Measurements from ENCODE around the gene ERC2. TPM values are rescaled to one million over a fixed set of nuclear protein-coding genes. Genes with fewer than 3 reads are reported as not detected.

ERC2 gene
- total RNA-seq, 3 donors from 2014 or later = 0.64 to 7.3 (median 1.3) TPM

DNA sequence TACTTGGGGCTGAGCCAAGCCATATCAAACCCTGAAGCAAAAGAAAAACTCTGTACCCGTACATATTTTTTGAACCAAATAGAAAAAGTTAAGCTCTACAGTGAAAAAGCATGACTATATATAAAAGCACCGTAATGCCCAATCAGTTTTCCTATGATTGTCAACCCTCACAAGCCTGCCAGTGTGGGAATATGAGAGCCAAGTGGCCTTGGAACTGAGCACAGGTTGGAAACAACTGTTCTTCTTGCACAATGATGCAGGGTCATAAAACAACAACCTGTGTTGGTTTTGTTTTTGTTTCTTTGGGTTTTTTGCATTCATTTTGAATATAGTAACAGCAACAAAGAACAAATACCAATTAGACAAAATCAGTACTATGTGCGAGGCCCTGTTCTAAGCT, 3.5 kb upstream of the ERC2 start:
- TF ChIP-seq POLR2AphosphoS5 (IDR thresholded peaks at IDR 0.05) = no peak
- TF ChIP-seq, protein P1, sequence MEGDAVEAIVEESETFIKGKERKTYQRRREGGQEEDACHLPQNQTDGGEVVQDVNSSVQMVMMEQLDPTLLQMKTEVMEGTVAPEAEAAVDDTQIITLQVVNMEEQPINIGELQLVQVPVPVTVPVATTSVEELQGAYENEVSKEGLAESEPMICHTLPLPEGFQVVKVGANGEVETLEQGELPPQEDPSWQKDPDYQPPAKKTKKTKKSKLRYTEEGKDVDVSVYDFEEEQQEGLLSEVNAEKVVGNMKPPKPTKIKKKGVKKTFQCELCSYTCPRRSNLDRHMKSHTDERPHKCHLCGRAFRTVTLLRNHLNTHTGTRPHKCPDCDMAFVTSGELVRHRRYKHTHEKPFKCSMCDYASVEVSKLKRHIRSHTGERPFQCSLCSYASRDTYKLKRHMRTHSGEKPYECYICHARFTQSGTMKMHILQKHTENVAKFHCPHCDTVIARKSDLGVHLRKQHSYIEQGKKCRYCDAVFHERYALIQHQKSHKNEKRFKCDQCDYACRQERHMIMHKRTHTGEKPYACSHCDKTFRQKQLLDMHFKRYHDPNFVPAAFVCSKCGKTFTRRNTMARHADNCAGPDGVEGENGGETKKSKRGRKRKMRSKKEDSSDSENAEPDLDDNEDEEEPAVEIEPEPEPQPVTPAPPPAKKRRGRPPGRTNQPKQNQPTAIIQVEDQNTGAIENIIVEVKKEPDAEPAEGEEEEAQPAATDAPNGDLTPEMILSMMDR (IDR thresholded peaks at IDR 0.05) = no peak
- no peak for TF ChIP-seq POLR2A (IDR thresholded peaks at IDR 0.05)
- intact Hi-C loops (cut with DNase I; ENCODE audit: low total_unique reads) = no loop called here
- H3K4me3 ChIP-seq = no peak overlapping the region
- H3K27ac ChIP-seq = no peak overlapping the region
- no peak for DNase-seq (ENCODE audit: low spot score in 2 of 2)
- no peaks in the 10 kb centered on the region for H3K9me3 ChIP-seq
- H3K4me1 ChIP-seq = no peaks in the 10 kb centered on the region
- H3K36me3 ChIP-seq = no peaks in the 10 kb centered on the region
- H3K27me3 ChIP-seq = peaks cover 0 to 7% of the 10 kb centered on the region in 2 donors

DNA sequence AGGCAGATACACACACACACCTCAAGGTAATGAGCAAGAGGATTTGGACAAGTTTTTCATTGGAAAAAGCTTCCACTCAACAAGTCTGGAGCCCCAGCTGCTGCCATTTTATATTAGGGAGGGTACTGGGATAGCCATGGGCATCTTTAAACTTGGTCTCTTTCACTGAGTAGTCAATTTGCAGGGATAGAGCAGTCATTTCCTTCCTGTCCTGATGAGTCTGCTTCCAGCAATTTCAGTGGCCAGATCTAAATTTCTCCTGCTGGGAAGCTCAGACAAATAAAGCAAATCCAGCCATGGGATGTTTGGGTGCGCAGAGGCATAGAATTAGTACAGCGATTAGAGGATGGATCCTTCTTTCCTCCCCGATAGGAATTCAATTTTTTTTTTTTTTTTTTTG, 874 bp upstream of the ERC2 start:
- DNase-seq (ENCODE audit: low spot score in 2 of 2) = no peak
- intact Hi-C loops (cut with DNase I; ENCODE audit: low total_unique reads) = no loop called here
- Histone ChIP-seq H3K27me3 (peaks cover 0 to 10% of the 10 kb centered on the region in 2 donors), H3K9me3 (no peaks in the 10 kb centered on the region), H3K36me3 (no peaks in the 10 kb centered on the region), H3K27ac (no peak overlapping the region), H3K4me1 (no peaks in the 10 kb centered on the region), H3K4me3 (no peak overlapping the region)
- TF ChIP-seq, protein P1 (IDR thresholded peaks at IDR 0.05) = no peak
- TF ChIP-seq POLR2A (IDR thresholded peaks at IDR 0.05) (no peak), POLR2AphosphoS5 (IDR thresholded peaks at IDR 0.05) (no peak)

DNA sequence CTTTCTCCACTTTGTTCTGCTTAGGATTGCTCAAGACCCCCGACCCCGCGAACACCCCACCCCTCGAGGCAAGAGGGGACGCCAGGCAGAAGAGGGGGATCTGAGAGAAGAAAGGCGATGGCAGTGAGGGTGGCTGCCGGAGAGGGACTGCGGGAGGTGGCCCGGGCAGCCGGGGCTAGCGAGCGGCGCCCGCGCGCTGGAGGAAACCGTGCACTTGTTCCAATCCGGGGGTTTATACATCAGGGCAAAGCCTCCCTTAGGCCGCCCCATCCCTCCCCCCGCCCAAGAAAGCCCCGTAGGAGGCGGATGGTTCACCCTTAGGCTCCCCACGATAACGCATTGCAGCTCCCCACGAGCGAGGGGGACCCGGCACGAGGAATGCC, 475 bp downstream of the ERC2 start:
- TF ChIP-seq POLR2A (IDR thresholded peaks at IDR 0.05) = no peak
- TF ChIP-seq, protein P1 (IDR thresholded peaks at IDR 0.05) = no peak
- no peak for TF ChIP-seq POLR2AphosphoS5 (IDR thresholded peaks at IDR 0.05)
- Histone ChIP-seq H3K36me3 (no peaks in the 10 kb centered on the region), H3K4me1 (no peaks in the 10 kb centered on the region), H3K9me3 (no peaks in the 10 kb centered on the region), H3K4me3 (peak overlapping the region; percentile 36 to 75 (median 63)), H3K27me3 (peaks cover 0 to 10% of the 10 kb centered on the region in 2 donors), H3K27ac (no peak overlapping the region)
- intact Hi-C loops (cut with DNase I; ENCODE audit: low total_unique reads) = no loop called here
- no peak for DNase-seq (ENCODE audit: low spot score in 2 of 2)

DNA sequence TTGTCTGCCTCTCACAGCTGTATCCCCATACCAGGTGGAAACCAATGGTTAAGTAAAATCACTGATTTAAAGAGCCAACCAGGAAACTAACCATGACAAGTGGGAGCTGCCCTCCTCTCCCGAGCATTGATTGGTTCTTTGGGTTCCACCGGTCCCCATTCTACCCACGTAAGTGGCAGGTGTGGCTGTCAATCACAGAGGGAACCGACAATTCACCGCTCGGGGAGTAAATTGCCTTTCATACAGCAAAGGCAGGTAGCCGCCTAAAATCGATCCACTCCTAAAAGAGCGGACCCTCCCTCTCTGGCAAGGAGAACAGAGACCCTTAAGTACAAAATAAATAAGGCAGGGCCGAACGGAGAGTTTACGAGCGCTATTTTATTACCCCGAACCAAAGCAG, 1.2 kb downstream of the ERC2 start:
- Histone ChIP-seq H3K36me3 (no peaks in the 10 kb centered on the region), H3K27ac (no peak overlapping the region), H3K4me1 (no peaks in the 10 kb centered on the region), H3K27me3 (peaks cover 0 to 10% of the 10 kb centered on the region in 2 donors), H3K9me3 (no peaks in the 10 kb centered on the region), H3K4me3 (peak overlapping the region; percentile 36 to 75 (median 63))
- TF ChIP-seq POLR2A (IDR thresholded peaks at IDR 0.05) (no peak), POLR2AphosphoS5 (IDR thresholded peaks at IDR 0.05) (no peak)
- TF ChIP-seq, protein P1 (IDR thresholded peaks at IDR 0.05) = no peak
- peak; percentile 76 for DNase-seq (ENCODE audit: low spot score in 2 of 2)
- intact Hi-C loops (cut with DNase I; ENCODE audit: low total_unique reads) = no loop called here

DNA sequence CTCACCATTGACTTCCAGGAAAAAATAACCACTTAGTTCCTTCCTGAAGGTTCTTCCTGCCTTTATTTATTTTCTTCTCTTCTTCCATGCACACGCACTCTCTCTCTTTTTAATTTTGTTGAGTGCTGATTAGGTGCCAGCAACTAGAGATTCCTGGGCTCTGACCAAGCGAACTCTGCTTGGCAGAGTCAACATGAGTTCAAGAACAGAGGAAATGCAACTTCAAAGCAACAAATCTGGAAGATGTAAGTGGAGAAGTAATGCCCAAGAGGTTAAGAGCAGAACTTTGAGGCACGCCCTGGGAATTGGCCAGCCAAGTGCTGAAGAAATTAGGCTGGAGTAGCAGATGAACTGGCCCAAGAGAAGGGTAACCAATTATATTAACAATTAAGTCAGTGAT, 8.5 kb downstream of the ERC2 start:
- no peak for DNase-seq (ENCODE audit: low spot score in 2 of 2)
- Histone ChIP-seq H3K27me3 (no peaks in the 10 kb centered on the region), H3K36me3 (no peaks in the 10 kb centered on the region), H3K27ac (no peak overlapping the region), H3K4me3 (no peak overlapping the region), H3K4me1 (no peaks in the 10 kb centered on the region), H3K9me3 (no peaks in the 10 kb centered on the region)
- TF ChIP-seq, protein P1 (IDR thresholded peaks at IDR 0.05) = no peak
- TF ChIP-seq POLR2AphosphoS5 (IDR thresholded peaks at IDR 0.05) = no peak
- no peak for TF ChIP-seq POLR2A (IDR thresholded peaks at IDR 0.05)
- intact Hi-C loops (cut with DNase I; ENCODE audit: low total_unique reads) = no loop called here

Measured in breast epithelium (tissue), 4 donors.